Retina (tissue), 1 donor: Measurements from ENCODE around the gene GALNT10.

Experiments
- DNase-seq: peaks from one replicate; pipeline ENCODE4 v3.0.0-alpha.2; 2016

Gene GALNT10

GRCh38 chr5:154455585-154455984 lies 265.1 kb downstream of the GALNT10 start:
- DNase-seq, result no peak

GRCh38 chr5:154456540-154456939 lies 266.0 kb downstream of the GALNT10 start:
- no peak for DNase-seq

- DNase-seq, result no peak
Measured at GRCh38 chr5:154459015-154459414, 268.5 kb downstream of the GALNT10 start.

GRCh38 chr5:154460172-154460571 lies 269.6 kb downstream of the GALNT10 start:
- no peak for DNase-seq

- no peak for DNase-seq
Measured at GRCh38 chr5:154461531-154461930, 271.0 kb downstream of the GALNT10 start.

- no peak for DNase-seq
Measured at GRCh38 chr5:154464438-154464837, 273.9 kb downstream of the GALNT10 start.

GRCh38 chr5:154465169-154465568 lies 274.6 kb downstream of the GALNT10 start:
- no peak for DNase-seq

- no peak for DNase-seq
Measured at GRCh38 chr5:154466147-154466546, 275.6 kb downstream of the GALNT10 start.

- no peak for DNase-seq
Measured at GRCh38 chr5:154466671-154467070, 276.1 kb downstream of the GALNT10 start.

GRCh38 chr5:154467655-154468354 lies 277.3 kb downstream of the GALNT10 start:
- DNase-seq, result peak; percentile 86

- no peak for DNase-seq
Measured at GRCh38 chr5:154470137-154470536, 279.6 kb downstream of the GALNT10 start.
